Measurements from ENCODE around the gene A3GALT2.

A3GALT2 gene

GRCh38 chr1:33366762-33367484 lies 46.0 kb upstream of the A3GALT2 start:
- Histone ChIP-seq H3K27ac (ENCODE audit: extremely low read depth, low read depth, low read length) (no peak overlapping the region), H3K4me3 (ENCODE audit: low read depth, low read length) (no peak overlapping the region), H3K4me1 (ENCODE audit: control insufficient read depth, insufficient read depth, low read length) (peaks cover 11% of the 10 kb centered on the region), H3K9me3 (ENCODE audit: control insufficient read depth, insufficient read depth, low read depth, low read length) (no peaks in the 10 kb centered on the region), H3K36me3 (ENCODE audit: control insufficient read depth in 2 of 2, insufficient read depth in 1 of 2, low read length in 2 of 2) (peaks cover 0 to 33% of the 10 kb centered on the region in 2 experiments; a peak in 1 of 3 replicates)
- TF ChIP-seq ELK4 (IDR thresholded peaks at IDR 0.05; ENCODE audit: borderline replicate concordance, low read depth, low read length): no peak
- TF ChIP-seq ZNF707 (tag by site-specific recombination; IDR thresholded peaks at IDR 0.05): no peak
- TF ChIP-seq ZSCAN18 (tag by site-specific recombination; IDR thresholded peaks at IDR 0.05): no peak
- TF ChIP-seq ZNF112 (tag by site-specific recombination; IDR thresholded peaks at IDR 0.05): no peak
- no peak for TF ChIP-seq ZBTB1 (tag by site-specific recombination; IDR thresholded peaks at IDR 0.05)
- TF ChIP-seq KLF16 (tag by site-specific recombination; IDR thresholded peaks at IDR 0.05): no peak
- no peak for TF ChIP-seq ZBTB17 (tag by site-specific recombination; IDR thresholded peaks at IDR 0.05)
- TF ChIP-seq ZSCAN5A (tag by site-specific recombination; IDR thresholded peaks at IDR 0.05): no peak
- TF ChIP-seq GLI2 (tag by site-specific recombination; IDR thresholded peaks at IDR 0.05; ENCODE audit: borderline replicate concordance, low read depth): no peak
- TF ChIP-seq ZNF624 (tag by site-specific recombination; IDR thresholded peaks at IDR 0.05): no peak
- TF ChIP-seq ZNF704 (tag by site-specific recombination; IDR thresholded peaks at IDR 0.05): no peak
- TF ChIP-seq ZNF510 (tag by site-specific recombination; IDR thresholded peaks at IDR 0.05; ENCODE audit: insufficient replicate concordance): no peak
- no peak for TF ChIP-seq ZNF416 (tag by site-specific recombination; IDR thresholded peaks at IDR 0.05)
- no peak for TF ChIP-seq TCF7L2 (IDR thresholded peaks at IDR 0.05; ENCODE audit: borderline replicate concordance, low read depth, low read length)
- TF ChIP-seq ZNF658 (tag by site-specific recombination; IDR thresholded peaks at IDR 0.05): no peak
- TF ChIP-seq ZNF302 (tag by site-specific recombination; IDR thresholded peaks at IDR 0.05; ENCODE audit: low read depth): no peak
- no peak for TF ChIP-seq ZNF121 (tag by site-specific recombination; IDR thresholded peaks at IDR 0.05)
- TF ChIP-seq KLF8 (tag by site-specific recombination; IDR thresholded peaks at IDR 0.05): no peak
- ChIA-PET CTCF (interaction anchor here (1.0 to 12.6 kb wide), 6 partner anchors 47 to 272 kb away, joined by 3 to 135 read pairs (median 4); partner anchors contain the start of gene A3GALT2), POLR2A (interaction anchor here (1.1 kb wide), 1 partner anchor 17 kb away, joined by 4 read pairs; no protein-coding TSS in a partner anchor)

- Histone ChIP-seq H3K27ac (ENCODE audit: extremely low read depth, low read depth, low read length) (no peak overlapping the region), H3K4me3 (ENCODE audit: low read depth, low read length) (no peak overlapping the region), H3K36me3 (ENCODE audit: control insufficient read depth in 2 of 2, insufficient read depth in 1 of 2, low read length in 2 of 2) (peaks cover 0 to 32% of the 10 kb centered on the region in 2 experiments; a peak in 1 of 3 replicates), H3K4me1 (ENCODE audit: control insufficient read depth, insufficient read depth, low read length) (peaks cover 11% of the 10 kb centered on the region), H3K9me3 (ENCODE audit: control insufficient read depth, insufficient read depth, low read depth, low read length) (no peaks in the 10 kb centered on the region)
- CTCF ChIA-PET: interaction anchor here (0.6 to 12.6 kb wide), 9 partner anchors 9 to 239 kb away, joined by 3 to 135 read pairs (median 4); no protein-coding TSS in a partner anchor
- TF ChIP-seq PBX3 (CRISPR knock-in tag; IDR thresholded peaks at IDR 0.05) (no peak), PATZ1 (tag by site-specific recombination; IDR thresholded peaks at IDR 0.05) (no peak), PRDM1 (tag by site-specific recombination; IDR thresholded peaks at IDR 0.05) (peak; percentile 56; the same call in 1 of the 2 replicates), ZNF837 (tag by site-specific recombination; IDR thresholded peaks at IDR 0.05) (no peak)
- POLR2A ChIA-PET: interaction anchor here (1.1 kb wide), 1 partner anchor 16 kb away, joined by 4 read pairs; no protein-coding TSS in a partner anchor
Measured at GRCh38 chr1:33365560-33365997, 44.7 kb upstream of the A3GALT2 start.
